ENCODE data around the gene CH25H. TPM values are rescaled to one million over a fixed set of nuclear protein-coding genes. Genes with fewer than 3 reads are reported as not detected.
"Not testable (repeated sequence)": the region's sequence is repeated elsewhere in the genome, so short reads cannot be mapped to it uniquely, and the experiment has no call there.

Gene CH25H, protein sequence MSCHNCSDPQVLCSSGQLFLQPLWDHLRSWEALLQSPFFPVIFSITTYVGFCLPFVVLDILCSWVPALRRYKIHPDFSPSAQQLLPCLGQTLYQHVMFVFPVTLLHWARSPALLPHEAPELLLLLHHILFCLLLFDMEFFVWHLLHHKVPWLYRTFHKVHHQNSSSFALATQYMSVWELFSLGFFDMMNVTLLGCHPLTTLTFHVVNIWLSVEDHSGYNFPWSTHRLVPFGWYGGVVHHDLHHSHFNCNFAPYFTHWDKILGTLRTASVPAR
- total RNA-seq = not detected

GRCh38 chr10:89207181-89207800 is at the start of gene CH25H:
TSS of gene CH25H (minus strand) at chr10:89207317. CDS start at chr10:89207292, 25 bp downstream.
- Mint-ChIP-seq H3K27ac (no peak within 1 kb of the TSS), H3K9me3 (no peaks in the 10 kb centered on the region), H3K4me3 (peak within 1 kb of the TSS; percentile 70), H3K4me1 (peaks cover 18% of the 10 kb centered on the region), H3K36me3 (ENCODE audit: low read depth) (no peaks in the 10 kb centered on the region), H3K27me3 (peaks cover 45% of the 10 kb centered on the region)
- CTCF ChIA-PET = interaction anchor here (0.7 to 2.1 kb wide), 11 partner anchors 10 to 272 kb away, joined by 3 to 10 read pairs (median 3); no protein-coding TSS in a partner anchor
- POLR2A ChIA-PET = interaction anchor here (0.6 to 1.1 kb wide), 2 partner anchors 181 to 210 kb away, joined by 3 to 6 read pairs; no protein-coding TSS in a partner anchor
- DNase-seq = peak; percentile 39

DNA sequence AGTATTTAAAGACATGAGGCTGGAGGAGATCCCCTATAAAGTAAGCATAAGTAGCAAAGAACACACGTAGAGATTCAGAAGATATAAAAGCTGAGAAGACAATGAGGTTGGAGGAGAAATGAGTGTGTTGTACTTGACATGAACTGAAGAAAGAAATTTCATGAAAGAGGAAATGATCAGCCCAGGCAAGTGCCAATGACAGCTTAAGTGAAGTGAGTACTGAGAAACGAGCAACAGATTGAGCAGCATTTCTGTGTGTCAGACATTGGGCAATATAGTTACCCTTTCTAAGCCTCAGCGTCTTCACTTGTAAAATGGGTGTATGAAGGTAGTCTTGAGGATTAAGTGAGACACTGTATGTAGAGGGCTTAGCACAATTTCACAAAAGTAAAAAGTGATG is 49.2 kb upstream of the CH25H start:
- Mint-ChIP-seq H3K27me3 (peaks cover 16% of the 10 kb centered on the region), H3K4me3 (no peak overlapping the region), H3K27ac (no peak overlapping the region), H3K36me3 (ENCODE audit: low read depth) (peaks cover 17% of the 10 kb centered on the region), H3K9me3 (peaks cover 21% of the 10 kb centered on the region), H3K4me1 (peaks cover 11% of the 10 kb centered on the region)
- ChIA-PET POLR2A (no interaction called here), CTCF (interaction anchor here (0.6 to 1.2 kb wide), 4 partner anchors 10 to 308 kb away, joined by 3 to 4 read pairs (median 3); no protein-coding TSS in a partner anchor)
- no peak for DNase-seq

- no peak overlapping the region for H3K4me3 Mint-ChIP-seq
- peaks cover 16% of the 10 kb centered on the region for H3K27me3 Mint-ChIP-seq
- no peak for DNase-seq
- POLR2A ChIA-PET = no interaction called here
- H3K4me1 Mint-ChIP-seq = peaks cover 15% of the 10 kb centered on the region
- H3K36me3 Mint-ChIP-seq (ENCODE audit: low read depth) = peaks cover 17% of the 10 kb centered on the region
- CTCF ChIA-PET = interaction anchor here (0.6 to 1.2 kb wide), 4 partner anchors 9 to 309 kb away, joined by 3 to 4 read pairs (median 3); no protein-coding TSS in a partner anchor
- H3K9me3 Mint-ChIP-seq = peaks cover 21% of the 10 kb centered on the region
- H3K27ac Mint-ChIP-seq = no peak overlapping the region
Measured at GRCh38 chr10:89255793-89256192, 48.7 kb upstream of the CH25H start.

GRCh38 chr10:89255091-89255579 is 48.0 kb upstream of the CH25H start:
- peaks cover 16% of the 10 kb centered on the region for H3K4me1 Mint-ChIP-seq
- peaks cover 21% of the 10 kb centered on the region for H3K9me3 Mint-ChIP-seq
- DNase-seq, H3K4me3 Mint-ChIP-seq, H3K27ac Mint-ChIP-seq, POLR2A ChIA-PET: not testable (repeated sequence)
- peaks cover 16% of the 10 kb centered on the region for H3K27me3 Mint-ChIP-seq
- CTCF ChIA-PET = interaction anchor here (0.9 to 1.1 kb wide), 2 partner anchors 9 to 310 kb away, joined by 3 read pairs; no protein-coding TSS in a partner anchor
- peaks cover 17% of the 10 kb centered on the region for H3K36me3 Mint-ChIP-seq (ENCODE audit: low read depth)

DNA sequence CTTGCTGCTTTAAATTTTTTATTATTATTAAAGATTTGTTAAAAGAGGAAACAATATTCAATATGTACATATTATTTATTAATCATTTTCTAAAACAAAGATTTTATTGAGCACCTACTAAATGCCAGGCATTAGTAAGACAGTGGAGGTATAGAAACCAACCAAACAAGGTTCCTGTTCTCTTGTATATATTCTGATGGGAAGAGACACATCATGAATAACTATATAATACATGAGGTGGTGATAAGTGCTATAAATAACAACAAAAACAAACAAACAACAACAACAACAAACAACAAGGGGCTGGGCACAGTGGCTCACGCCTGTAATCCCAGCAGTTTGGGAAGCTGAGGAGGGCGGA is 45.1 kb upstream of the CH25H start:
- peaks cover 27% of the 10 kb centered on the region for H3K4me1 Mint-ChIP-seq

GRCh38 chr10:89251409-89252224 is 44.5 kb upstream of the CH25H start, which contains the start of gene LIPA:
TSS of gene LIPA (minus strand) at chr10:89251775. CDS start at chr10:89247648, 4,127 bp downstream.
- Mint-ChIP-seq H3K4me3 (peak within 1 kb of the TSS; percentile 82), H3K27ac (peak within 1 kb of the TSS; percentile 84), H3K36me3 (ENCODE audit: low read depth) (peaks cover 19% of the 10 kb centered on the region), H3K27me3 (peaks cover 2% of the 10 kb centered on the region), H3K9me3 (peaks cover 21% of the 10 kb centered on the region), H3K4me1 (peaks cover 27% of the 10 kb centered on the region)
- POLR2A ChIA-PET = no interaction called here
- CTCF ChIA-PET = interaction anchor here (0.6 to 1.4 kb wide), 7 partner anchors 9 to 354 kb away, joined by 3 to 7 read pairs (median 4); no protein-coding TSS in a partner anchor
- peak; percentile 96 for DNase-seq

More for the DNA sequence above, 45.1 kb upstream of the CH25H start:
- no peak for DNase-seq
- Mint-ChIP-seq H3K27me3 (peaks cover 4% of the 10 kb centered on the region), H3K4me3 (no peak overlapping the region), H3K9me3 (peaks cover 21% of the 10 kb centered on the region), H3K36me3 (ENCODE audit: low read depth) (peaks cover 19% of the 10 kb centered on the region), H3K27ac (peak overlapping the region; percentile 63)
- POLR2A ChIA-PET = no interaction called here
- CTCF ChIA-PET = interaction anchor here (1.0 to 1.4 kb wide), 4 partner anchors 10 to 311 kb away, joined by 3 to 7 read pairs (median 4); no protein-coding TSS in a partner anchor

DNA sequence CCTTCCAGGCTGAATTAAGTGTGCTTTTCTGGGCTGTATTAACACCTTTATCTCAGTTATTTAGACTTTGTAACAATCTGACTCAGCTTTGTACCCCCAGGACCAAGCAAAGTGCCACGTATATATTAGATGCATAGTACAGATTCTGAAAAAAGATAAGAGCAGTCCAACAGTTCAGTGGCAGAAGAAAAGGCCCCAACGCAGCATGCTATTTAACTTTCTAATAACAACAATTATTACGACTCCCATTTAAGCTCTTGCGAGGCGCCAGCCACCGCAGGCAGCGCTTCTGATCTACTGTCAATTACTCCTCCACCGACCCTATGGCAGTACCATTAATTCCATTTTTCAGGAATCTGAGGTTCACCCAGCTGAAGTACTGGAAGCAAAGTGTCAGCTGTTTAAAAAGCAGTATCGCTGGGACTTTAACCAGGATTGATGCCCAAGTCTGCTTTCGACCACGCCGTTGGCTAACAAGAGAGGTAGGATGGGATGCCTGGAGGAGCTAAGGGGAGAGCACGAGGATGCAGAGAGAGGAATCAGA is 43.8 kb upstream of the CH25H start:
- ChIA-PET POLR2A (no interaction called here), CTCF (interaction anchor here (0.6 to 1.4 kb wide), 7 partner anchors 9 to 354 kb away, joined by 3 to 7 read pairs (median 4); no protein-coding TSS in a partner anchor)
- Mint-ChIP-seq H3K4me3 (peak overlapping the region; percentile 82), H3K27ac (peak overlapping the region; percentile 84), H3K9me3 (peaks cover 21% of the 10 kb centered on the region), H3K4me1 (peaks cover 27% of the 10 kb centered on the region), H3K36me3 (ENCODE audit: low read depth) (peaks cover 20% of the 10 kb centered on the region), H3K27me3 (no peaks in the 10 kb centered on the region)
- no peak for DNase-seq

DNA sequence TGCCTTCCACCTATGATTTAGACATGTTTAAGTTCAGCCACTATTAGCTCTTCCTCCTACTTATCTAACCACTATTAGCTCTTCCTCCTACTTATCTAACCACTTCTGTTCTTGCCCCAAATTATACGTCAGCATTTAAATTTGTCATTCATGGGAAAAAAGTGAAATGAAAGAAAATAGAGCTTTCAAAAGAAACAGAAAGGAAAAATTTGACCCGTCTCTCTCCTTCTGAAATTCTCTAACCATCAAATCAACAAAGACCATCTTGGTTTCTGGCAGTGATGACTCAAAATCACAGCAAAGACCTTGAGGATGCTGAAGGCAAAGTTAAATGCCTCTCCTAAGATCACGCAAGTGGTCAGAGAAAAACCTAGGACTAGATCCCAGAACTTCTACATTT is 41.9 kb upstream of the CH25H start:
- ChIA-PET CTCF (no interaction called here), POLR2A (no interaction called here)
- Mint-ChIP-seq H3K27ac (peak overlapping the region; percentile 28), H3K36me3 (ENCODE audit: low read depth) (peaks cover 14% of the 10 kb centered on the region), H3K4me1 (peaks cover 24% of the 10 kb centered on the region), H3K4me3 (no peak overlapping the region), H3K27me3 (no peaks in the 10 kb centered on the region), H3K9me3 (peaks cover 11% of the 10 kb centered on the region)
- no peak for DNase-seq

GRCh38 chr10:89247623-89248022 is 40.5 kb upstream of the CH25H start:
- H3K4me3 Mint-ChIP-seq = not testable (repeated sequence)

DNA sequence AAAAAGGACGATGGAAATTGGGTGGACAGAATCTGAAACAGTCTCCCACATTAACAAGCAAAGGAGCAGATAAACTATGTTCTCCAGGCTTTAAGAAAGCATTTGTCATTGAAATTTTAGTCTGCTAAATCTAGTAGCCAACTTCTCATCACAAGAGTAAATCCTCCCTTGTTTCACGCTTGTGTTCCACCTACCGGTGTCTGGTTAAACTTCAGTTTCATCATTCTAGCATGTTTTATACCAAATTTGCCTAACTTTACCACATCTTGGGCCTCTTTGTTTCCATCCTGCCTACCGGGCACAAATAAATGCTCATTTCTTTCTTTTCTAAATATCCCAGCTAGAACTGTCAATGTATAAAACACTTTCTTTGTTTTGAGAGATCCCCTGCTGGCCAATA is 38.7 kb upstream of the CH25H start:
- ChIA-PET POLR2A (no interaction called here), CTCF (no interaction called here)
- Mint-ChIP-seq H3K4me1 (peaks cover 25% of the 10 kb centered on the region), H3K36me3 (ENCODE audit: low read depth) (peaks cover 6% of the 10 kb centered on the region), H3K9me3 (no peaks in the 10 kb centered on the region), H3K27ac (no peak overlapping the region), H3K27me3 (no peaks in the 10 kb centered on the region), H3K4me3 (no peak overlapping the region)
- no peak for DNase-seq

More at GRCh38 chr10:89247623-89248022, 40.5 kb upstream of the CH25H start:
- not testable (repeated sequence) for H3K27ac Mint-ChIP-seq; H3K36me3 Mint-ChIP-seq (ENCODE audit: low read depth); H3K27me3 Mint-ChIP-seq; H3K9me3 Mint-ChIP-seq; DNase-seq
- H3K4me1 Mint-ChIP-seq = peaks cover 31% of the 10 kb centered on the region
- POLR2A ChIA-PET = interaction anchor here (1.1 kb wide), 1 partner anchor 396 kb away, joined by 3 read pairs; no protein-coding TSS in a partner anchor
- CTCF ChIA-PET = interaction anchor here (1.5 kb wide), 1 partner anchor 210 kb away, joined by 3 read pairs; no protein-coding TSS in a partner anchor

DNA sequence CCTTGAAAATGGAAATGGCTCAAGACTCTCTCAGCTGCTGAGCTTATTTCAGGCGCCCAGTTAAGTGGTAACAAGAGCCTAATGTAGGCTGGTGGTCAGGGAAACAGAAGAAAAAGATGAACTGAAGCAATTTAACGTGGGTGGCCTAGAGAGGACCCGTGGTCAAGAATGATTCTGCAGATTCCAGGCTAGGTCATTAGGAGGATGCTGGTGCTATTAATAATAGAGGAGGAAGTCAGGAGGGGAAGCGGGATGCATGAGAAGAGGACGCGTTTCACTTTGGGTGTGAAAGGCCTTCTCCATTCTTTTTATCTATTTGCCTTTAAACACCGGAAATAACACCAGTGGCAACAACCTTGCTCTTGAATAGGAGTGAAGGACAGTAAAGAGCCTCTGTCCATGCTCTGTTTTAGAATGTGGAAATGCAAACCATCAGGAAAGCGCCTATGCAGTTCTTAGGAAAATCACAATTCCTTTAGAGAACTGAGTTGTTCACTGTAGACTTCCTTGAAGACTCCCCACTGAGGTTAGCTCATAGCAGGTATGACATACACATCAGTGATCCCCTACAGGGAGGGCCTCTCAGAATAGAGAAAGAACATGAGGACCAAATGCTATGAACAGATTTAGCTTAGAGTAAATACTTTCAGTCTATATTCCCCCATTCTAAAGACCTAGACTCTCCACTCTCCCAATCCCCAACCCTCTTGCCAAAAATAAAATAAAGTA is 35.9 kb upstream of the CH25H start:
- no peak for DNase-seq
- Mint-ChIP-seq H3K27ac (no peak overlapping the region), H3K27me3 (no peaks in the 10 kb centered on the region), H3K4me1 (peaks cover 7% of the 10 kb centered on the region), H3K36me3 (ENCODE audit: low read depth) (peaks cover 8% of the 10 kb centered on the region), H3K4me3 (no peak overlapping the region), H3K9me3 (no peaks in the 10 kb centered on the region)
- POLR2A ChIA-PET = interaction anchor here (0.6 kb wide), 1 partner anchor 85 kb away, joined by 3 read pairs; no protein-coding TSS in a partner anchor
- CTCF ChIA-PET = interaction anchor here (0.5 to 2.1 kb wide), 5 partner anchors 8 to 484 kb away, joined by 3 to 7 read pairs (median 4); partner anchors contain the start of gene LIPA
